Mucosa of stomach (tissue), 1 donor: Measurements from ENCODE around the gene DDAH1.

Source experiments
- H3K27me3 ChIP-seq: one replicate; pipeline ENCODE4 v1.7.0; 2013; ENCODE audit warnings: mild to moderate bottlenecking, low read length; ENCODE audit not compliant: control insufficient read depth, insufficient read depth
- H3K36me3 ChIP-seq: one replicate; pipeline ENCODE4 v1.7.0; 2013; ENCODE audit warnings: low read length; ENCODE audit not compliant: control insufficient read depth, insufficient read depth
- H3K4me1 ChIP-seq: one replicate; pipeline ENCODE4 v1.7.0; 2013; ENCODE audit warnings: mild to moderate bottlenecking, low read length; ENCODE audit not compliant: control insufficient read depth, insufficient read depth
- H3K4me3 ChIP-seq: one replicate; pipeline ENCODE4 v1.7.0; 2013; ENCODE audit warnings: low read length
- H3K9ac ChIP-seq: one replicate; pipeline ENCODE4 v1.7.0; 2013; ENCODE audit warnings: mild to moderate bottlenecking, low read length, moderate library complexity
- H3K9me3 ChIP-seq: one replicate; pipeline ENCODE4 v1.7.0; 2013; ENCODE audit warnings: mild to moderate bottlenecking, low read length, moderate library complexity; ENCODE audit not compliant: control insufficient read depth
- donor health status: Pancreatic carcinoma.

The DDAH1 gene

DNA sequence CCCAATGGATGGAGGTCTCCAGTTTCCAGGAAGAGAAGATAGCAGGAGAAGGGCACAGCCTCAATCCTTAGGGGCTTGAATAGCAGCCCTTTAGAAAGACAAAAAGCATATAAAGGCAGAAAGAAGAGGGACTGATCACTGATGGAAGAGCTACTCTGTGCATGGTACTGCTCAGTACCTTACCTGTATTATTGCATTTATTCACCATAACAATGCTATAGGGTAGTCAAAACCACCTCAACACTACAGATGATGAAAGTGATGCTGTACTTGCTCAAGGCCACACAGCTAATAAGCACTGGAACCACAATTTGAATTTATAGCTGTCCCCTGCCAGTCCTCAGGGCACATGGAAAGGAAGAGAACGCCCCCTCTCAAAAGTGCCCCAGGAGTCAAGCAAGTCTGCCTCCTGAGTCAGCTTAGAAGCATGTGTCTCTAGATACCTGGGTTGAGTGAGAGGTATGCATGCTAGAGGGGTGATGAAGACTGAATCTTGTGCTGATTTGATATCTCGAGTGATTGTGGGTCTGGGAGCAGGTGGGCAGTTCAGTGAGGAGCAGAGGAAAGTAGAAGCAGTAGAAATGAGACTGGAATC, 13.6 kb downstream of the DDAH1 start:
- H3K9ac ChIP-seq: no peak overlapping the region
- no peaks in the 10 kb centered on the region for H3K36me3 ChIP-seq
- no peaks in the 10 kb centered on the region for H3K27me3 ChIP-seq
- H3K9me3 ChIP-seq: no peaks in the 10 kb centered on the region
- no peak overlapping the region for H3K4me3 ChIP-seq
- no peaks in the 10 kb centered on the region for H3K4me1 ChIP-seq

DNA sequence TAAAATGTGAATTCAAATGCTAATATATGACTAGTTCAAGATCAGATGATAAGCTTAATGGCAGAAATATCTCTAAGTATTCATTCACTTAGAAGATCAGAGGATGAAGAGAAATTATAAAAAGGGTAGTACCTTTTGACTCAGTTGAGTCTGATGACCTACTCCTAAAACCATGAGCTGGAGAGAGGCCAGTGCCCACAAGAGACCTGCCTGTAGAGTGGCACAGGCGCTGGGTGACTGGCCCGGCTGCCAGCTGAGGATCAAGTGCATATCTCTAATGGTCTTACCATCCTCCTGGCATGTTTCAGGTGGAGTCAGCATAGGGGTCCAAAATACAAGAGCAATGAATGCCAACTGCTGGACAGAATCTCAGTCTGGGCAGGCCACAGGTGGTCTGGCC, 14.1 kb downstream of the DDAH1 start:
- Histone ChIP-seq H3K9me3 (no peaks in the 10 kb centered on the region), H3K4me1 (no peaks in the 10 kb centered on the region)

DNA sequence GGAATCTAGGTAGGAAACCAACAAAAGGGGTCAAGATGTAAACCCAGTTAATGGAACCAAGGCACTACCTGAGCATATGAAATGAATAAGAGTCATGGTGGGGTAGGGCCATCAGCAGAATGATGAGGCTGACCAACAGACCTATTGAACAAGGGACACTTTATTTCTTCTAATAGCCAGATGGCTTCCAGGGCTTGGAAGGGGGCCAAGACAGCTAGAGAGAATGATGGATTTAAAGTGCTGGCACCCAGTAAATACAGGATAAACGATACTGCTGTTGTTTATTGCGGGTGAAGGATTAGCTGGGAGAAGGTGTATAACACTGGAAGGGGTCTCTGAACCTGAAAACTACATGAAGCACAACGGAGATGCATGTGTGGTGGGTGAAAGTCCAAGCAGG, 15.6 kb downstream of the DDAH1 start:
- no peak overlapping the region for H3K9ac ChIP-seq
- no peaks in the 10 kb centered on the region for H3K9me3 ChIP-seq
- H3K27me3 ChIP-seq: no peaks in the 10 kb centered on the region
- H3K4me1 ChIP-seq: no peaks in the 10 kb centered on the region
- no peak overlapping the region for H3K4me3 ChIP-seq
- no peaks in the 10 kb centered on the region for H3K36me3 ChIP-seq

More for the DNA sequence above, 14.1 kb downstream of the DDAH1 start:
- Histone ChIP-seq H3K27me3 (no peaks in the 10 kb centered on the region), H3K9ac (no peak overlapping the region), H3K4me3 (no peak overlapping the region), H3K36me3 (no peaks in the 10 kb centered on the region)

DNA sequence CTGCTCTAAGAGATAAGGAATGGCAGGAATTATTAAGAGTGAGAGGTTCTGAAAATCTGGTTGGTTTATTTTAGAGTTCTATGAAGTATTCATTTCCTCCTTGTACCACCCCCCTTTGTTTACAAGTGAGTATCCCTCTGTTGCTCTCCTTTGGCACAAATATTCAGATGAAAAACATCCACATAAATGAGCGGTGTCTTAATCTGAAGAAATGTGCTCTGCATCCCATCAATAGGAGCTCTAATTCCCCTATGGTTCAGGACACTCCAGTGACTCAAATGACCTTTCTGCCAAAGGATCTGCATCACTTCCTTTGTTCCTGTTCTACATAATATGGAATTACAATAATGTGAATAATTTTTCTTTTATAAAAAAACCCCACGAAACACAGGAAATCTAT, 16.6 kb downstream of the DDAH1 start:
- Histone ChIP-seq H3K27me3 (no peaks in the 10 kb centered on the region), H3K4me1 (no peaks in the 10 kb centered on the region), H3K4me3 (no peak overlapping the region), H3K36me3 (no peaks in the 10 kb centered on the region), H3K9ac (no peak overlapping the region), H3K9me3 (no peaks in the 10 kb centered on the region)

DNA sequence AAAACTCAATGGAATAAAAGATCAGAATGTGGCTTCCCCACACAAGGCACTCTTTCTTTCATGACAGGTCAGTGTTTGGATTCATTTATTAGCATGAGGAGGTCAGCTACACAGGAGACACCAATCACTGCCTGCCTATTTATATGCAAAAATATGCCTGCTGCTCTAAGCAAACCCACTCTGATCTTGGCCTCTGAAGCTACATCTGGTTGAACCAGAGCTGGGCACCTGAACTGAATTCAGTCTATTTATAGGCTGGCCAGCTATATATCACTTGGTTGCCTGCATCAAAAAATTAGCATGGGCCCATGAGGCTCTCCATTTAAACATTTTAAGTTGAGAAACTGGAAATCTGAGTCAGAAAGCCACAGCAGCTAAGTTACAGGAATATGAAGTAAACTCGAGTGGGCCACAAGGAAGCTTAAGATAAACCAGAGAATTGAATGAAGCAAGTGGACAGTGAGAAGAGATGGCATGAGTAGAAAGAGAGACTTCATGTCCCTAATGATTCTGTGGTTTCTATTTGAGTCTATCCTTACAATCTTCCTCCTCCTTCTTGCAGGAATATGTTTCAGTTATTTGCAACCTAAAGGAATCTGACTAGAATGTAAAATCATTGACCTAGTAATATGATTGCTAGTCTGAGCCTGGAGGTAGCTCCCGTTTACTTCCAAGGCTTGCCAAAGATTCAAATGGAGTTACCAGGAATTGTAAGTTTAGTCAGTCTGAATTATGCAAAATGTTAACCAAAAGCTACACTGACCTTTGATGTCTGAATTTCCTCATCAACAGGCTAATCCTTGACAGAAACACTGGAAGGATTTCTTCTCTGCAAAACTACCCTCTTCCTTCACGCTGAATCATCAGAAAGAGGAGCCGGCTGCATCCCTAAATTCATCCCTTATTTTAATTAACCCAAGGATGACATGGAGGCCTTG, 17.7 kb downstream of the DDAH1 start:
- no peaks in the 10 kb centered on the region for H3K4me1 ChIP-seq
- no peaks in the 10 kb centered on the region for H3K9me3 ChIP-seq
- H3K9ac ChIP-seq: no peak overlapping the region
- H3K36me3 ChIP-seq: no peaks in the 10 kb centered on the region
- H3K27me3 ChIP-seq: no peaks in the 10 kb centered on the region
- no peak overlapping the region for H3K4me3 ChIP-seq

DNA sequence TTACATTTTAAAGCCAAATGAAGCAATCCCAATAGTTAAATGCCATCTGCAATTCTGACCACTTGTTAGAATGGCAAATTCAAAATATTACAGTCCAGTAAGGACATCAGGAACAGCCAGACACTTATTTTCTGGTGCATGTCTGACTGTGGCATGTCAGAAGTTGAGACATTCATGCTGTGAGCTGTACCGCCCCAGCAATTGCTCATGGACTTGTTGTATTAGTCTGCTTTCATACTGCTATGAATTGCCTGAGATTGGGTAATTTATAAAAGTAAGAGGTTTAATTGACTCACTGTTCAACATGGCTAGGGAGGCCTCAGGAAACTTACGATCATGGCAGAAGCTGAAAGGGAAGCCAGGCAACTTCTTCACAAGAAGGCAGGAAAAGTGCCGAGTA, 19.1 kb downstream of the DDAH1 start:
- H3K4me3 ChIP-seq: no peak overlapping the region
- H3K36me3 ChIP-seq: no peaks in the 10 kb centered on the region
- H3K4me1 ChIP-seq: peaks cover 2% of the 10 kb centered on the region
- no peak overlapping the region for H3K9ac ChIP-seq
- no peaks in the 10 kb centered on the region for H3K9me3 ChIP-seq
- no peaks in the 10 kb centered on the region for H3K27me3 ChIP-seq

DNA sequence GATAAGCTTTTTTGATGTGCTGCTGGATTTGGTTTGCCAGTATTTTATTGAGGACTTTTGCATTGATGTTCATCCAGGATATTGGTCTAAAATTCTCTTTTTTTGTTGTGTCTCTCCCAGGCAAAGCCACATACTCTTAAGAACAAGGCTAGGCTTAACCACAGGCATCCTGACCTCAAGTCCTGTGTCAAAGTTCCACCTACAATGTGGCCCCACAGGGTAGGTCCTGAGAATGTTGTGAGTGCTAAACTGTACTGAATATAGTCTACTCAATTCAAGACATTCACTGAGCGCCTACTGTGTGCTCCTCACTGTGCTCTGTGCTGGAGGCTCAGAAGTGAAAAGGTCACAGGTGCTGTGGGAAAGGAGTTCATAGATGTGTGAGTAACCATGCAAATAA, 20.6 kb downstream of the DDAH1 start:
- Histone ChIP-seq H3K36me3 (no peaks in the 10 kb centered on the region), H3K4me1 (peaks cover 5% of the 10 kb centered on the region), H3K9me3 (no peaks in the 10 kb centered on the region), H3K4me3 (no peak overlapping the region), H3K9ac (no peak overlapping the region), H3K27me3 (no peaks in the 10 kb centered on the region)

DNA sequence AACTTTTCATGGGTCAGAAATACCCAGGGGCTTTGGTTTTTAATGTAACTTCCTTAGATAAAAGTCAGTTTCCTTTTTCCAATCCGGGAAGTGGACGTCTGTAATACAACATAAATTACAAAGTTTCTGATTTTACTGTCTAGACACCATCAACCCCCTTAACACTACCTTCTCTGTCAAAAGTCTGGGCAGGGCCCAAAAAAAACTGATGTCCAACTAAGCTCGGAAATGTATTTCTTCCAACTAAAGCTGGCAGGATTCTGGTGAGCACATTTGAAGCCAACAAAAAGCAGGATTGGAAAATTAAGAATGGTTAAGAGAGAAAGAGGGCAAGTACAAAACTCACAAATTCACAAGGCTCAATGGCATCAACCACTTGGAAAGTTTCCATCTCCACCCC, 24.3 kb downstream of the DDAH1 start:
- no peaks in the 10 kb centered on the region for H3K27me3 ChIP-seq
- no peaks in the 10 kb centered on the region for H3K36me3 ChIP-seq
- H3K9me3 ChIP-seq: no peaks in the 10 kb centered on the region
- H3K4me1 ChIP-seq: peaks cover 5% of the 10 kb centered on the region
- H3K4me3 ChIP-seq: no peak overlapping the region
- H3K9ac ChIP-seq: no peak overlapping the region

DNA sequence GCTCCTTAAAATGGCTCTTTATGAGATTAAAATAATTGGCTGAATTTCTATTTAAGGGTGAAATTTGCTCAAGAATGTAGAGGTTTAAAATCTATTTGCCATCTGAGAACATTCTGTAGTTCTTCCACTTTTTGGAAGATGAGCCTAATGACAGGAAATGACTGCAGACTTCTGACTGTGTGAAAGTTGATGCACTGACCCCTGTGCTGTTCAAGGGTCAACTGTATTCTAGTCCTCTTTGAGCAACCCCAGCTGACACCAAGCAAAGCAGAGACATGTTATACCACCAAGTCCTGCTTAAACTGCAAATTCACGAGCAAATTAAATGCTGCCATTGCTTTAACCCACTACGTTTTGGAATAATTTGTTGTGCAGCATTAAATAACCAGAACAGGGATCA, 26.6 kb downstream of the DDAH1 start:
- Histone ChIP-seq H3K27me3 (no peaks in the 10 kb centered on the region), H3K9me3 (no peaks in the 10 kb centered on the region), H3K4me1 (peaks cover 5% of the 10 kb centered on the region), H3K9ac (no peak overlapping the region), H3K4me3 (no peak overlapping the region), H3K36me3 (no peaks in the 10 kb centered on the region)

DNA sequence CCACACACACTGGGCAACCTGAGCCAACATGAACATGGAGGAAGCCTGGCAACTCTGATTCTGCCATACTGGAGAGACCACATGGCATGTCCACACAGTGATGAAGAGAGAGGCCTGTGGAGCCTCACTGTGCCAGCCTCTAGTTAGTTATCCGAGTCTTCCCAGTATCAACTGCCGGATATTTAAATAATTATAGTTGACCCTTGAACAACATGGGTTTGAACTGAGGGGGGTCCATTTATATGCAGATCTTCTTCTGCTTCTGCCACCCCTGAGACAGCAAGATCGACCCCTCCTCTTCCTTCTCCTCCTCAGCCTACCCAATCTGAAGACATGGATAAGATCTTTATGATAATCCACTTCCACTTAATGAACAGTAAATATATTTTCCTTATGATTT, 27.8 kb downstream of the DDAH1 start:
- peaks cover 5% of the 10 kb centered on the region for H3K4me1 ChIP-seq
- no peak overlapping the region for H3K9ac ChIP-seq
- no peaks in the 10 kb centered on the region for H3K9me3 ChIP-seq

DNA sequence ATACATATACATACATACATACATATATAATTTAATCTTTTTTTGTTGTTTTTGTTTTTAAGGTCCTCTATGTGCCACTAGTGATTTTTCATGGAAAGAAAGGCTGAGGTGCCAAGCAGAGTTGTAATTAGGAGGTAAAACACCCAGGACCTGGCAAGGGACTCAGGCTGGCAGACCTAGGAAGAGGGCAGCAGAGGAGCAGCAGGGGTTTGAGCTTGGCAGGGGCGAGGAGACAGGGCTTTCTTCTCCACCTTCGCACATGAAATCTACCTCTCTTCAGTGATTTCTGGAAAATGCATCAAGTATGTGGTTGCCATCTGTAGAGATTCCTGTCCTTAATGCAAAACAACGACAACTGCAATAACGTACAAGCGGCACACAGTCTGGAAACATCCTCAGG, 31.9 kb downstream of the DDAH1 start:
- Histone ChIP-seq H3K4me1 (no peaks in the 10 kb centered on the region), H3K9me3 (no peaks in the 10 kb centered on the region), H3K27me3 (no peaks in the 10 kb centered on the region), H3K9ac (no peak overlapping the region), H3K36me3 (no peaks in the 10 kb centered on the region), H3K4me3 (no peak overlapping the region)

More for the DNA sequence above, 27.8 kb downstream of the DDAH1 start:
- Histone ChIP-seq H3K27me3 (no peaks in the 10 kb centered on the region), H3K36me3 (no peaks in the 10 kb centered on the region), H3K4me3 (no peak overlapping the region)

DNA sequence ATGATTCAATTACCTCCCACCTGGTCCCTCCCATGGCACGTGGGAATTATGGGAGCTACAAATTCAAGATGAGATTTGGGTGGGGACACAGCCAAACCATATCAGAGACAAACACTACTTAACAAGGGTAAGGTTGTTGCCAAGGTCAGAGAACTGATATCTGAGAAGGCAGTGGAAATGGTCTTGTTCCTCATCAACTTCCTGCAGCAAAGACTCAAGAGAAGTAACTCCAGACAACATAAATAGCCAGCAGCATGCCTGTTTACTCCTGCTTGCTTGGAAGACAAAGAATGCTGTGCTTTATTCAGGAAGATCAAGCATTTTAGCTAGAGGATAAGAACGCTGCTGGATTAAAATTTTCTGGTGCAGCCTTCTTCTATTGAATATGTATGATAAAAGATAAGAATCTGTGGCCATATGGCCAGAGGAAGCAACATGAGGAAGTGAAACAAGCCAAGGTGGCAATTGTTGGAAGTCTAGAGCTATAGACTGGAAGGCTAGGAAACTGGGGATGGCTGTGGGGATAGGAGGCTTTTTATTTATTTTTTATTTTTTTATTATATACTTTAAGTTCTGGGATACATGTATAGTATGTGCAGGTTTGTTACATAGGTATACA, 36.4 kb downstream of the DDAH1 start:
- no peak overlapping the region for H3K9ac ChIP-seq
- H3K9me3 ChIP-seq: no peaks in the 10 kb centered on the region
- H3K27me3 ChIP-seq: no peaks in the 10 kb centered on the region
- H3K4me3 ChIP-seq: no peak overlapping the region
- no peaks in the 10 kb centered on the region for H3K36me3 ChIP-seq
- H3K4me1 ChIP-seq: peaks cover 5% of the 10 kb centered on the region
